K562 (cell line): ENCODE data around the gene MGAT1. TPM values are rescaled to one million over a fixed set of nuclear protein-coding genes. Genes with fewer than 3 reads are reported as not detected.

ENCODE experiments used
- EP300 ChIP-seq: IDR thresholded peaks from 2 replicates; pipeline ENCODE4 v1.6.1; 2012; ENCODE audit warnings: low read length, improper control_type of control experiment
- GATA2 ChIP-seq: sonication (generic); formaldehyde crosslinking; IDR thresholded peaks from 2 replicates; pipeline ENCODE4 v1.4.0; 2020; ENCODE audit warnings: mild to moderate bottlenecking, missing genetic modification reagents
- PCBP2 ChIP-seq: fragments of 200-400 bp; formaldehyde crosslinking; IDR thresholded peaks from 2 replicates; pipeline ENCODE4 v1.6.1; 2018; ENCODE audit warnings: low read length, low read depth, mild to moderate bottlenecking, moderate library complexity; ENCODE audit not compliant: poor library complexity, severe bottlenecking
- PHF8 ChIP-seq: fragments of 200-600 bp; sonication (generic); IDR thresholded peaks from 2 replicates; pipeline ENCODE4 v1.6.1; 2012; ENCODE audit warnings: mixed run types, mild to moderate bottlenecking, inconsistent platforms, low read length, moderate library complexity, borderline replicate concordance
- SMAD2 ChIP-seq: fragments of 150-350 bp; IDR thresholded peaks from 2 replicates; pipeline ENCODE4 v1.6.1; 2014; ENCODE audit warnings: low read depth, mild to moderate bottlenecking, low read length
- ZNF830 ChIP-seq: fragments of 250-450 bp; sonication (Bioruptor Pico); IDR thresholded peaks from 2 replicates; pipeline ENCODE4 v1.5.0; 2021; ENCODE audit warnings: mild to moderate bottlenecking
- polyA plus RNA-seq, 8 experiments: library from polyadenylated mRNA; depleted of rRNA in 4 of 8; stranded (reverse) in 5 of 8; unstranded in 3 of 8; fragments of >200 nt; fragmentation: Nextera tagmentation in 2 of 8; fragmentation: Illumina TruSeq in 1 of 8; extraction: Ambion mirVana in 2 of 8; extraction: Trizol in 1 of 8; gene quantifications; 2 replicates each; pipeline versions ENCODE4 v1.2.1 to v1.2.3, GENCODE V29; 2011 to 2014; ENCODE audit warnings: inconsistent platforms in 1 of 8, missing spikeins in 1 of 8
- total RNA-seq, 7 experiments: library from RNA; depleted of rRNA in 6 of 7; stranded (reverse); fragments of >200 nt in 6 of 7; fragmentation: Illumina TruSeq in 2 of 7; extraction: Trizol in 2 of 7; gene quantifications; 2 replicates each; pipeline versions ENCODE4 v1.2.1 to v1.2.3, GENCODE V29; 2011 to 2021; ENCODE audit warnings: low replicate concordance in 1 of 7
- TF ChIP-seq, protein P1 (sequence below): fragments of 450-650 bp; IDR thresholded peaks from 2 replicates; pipeline ENCODE4 v1.6.1; 2016; ENCODE audit warnings: mild to moderate bottlenecking, moderate library complexity
- TF ChIP-seq, protein P2 (sequence below): fragments of 250-450 bp; sonication (Bioruptor Pico); IDR thresholded peaks from 2 replicates; pipeline ENCODE4 v1.8.0; 2021; ENCODE audit warnings: mild to moderate bottlenecking, moderate library complexity

MGAT1 gene
- total and polyA plus RNA-seq, 9 of the 15 experiments (the other 6 are each of a cell fraction or from before 2014, with no cell fraction given), result 3.9 to 82.7 (median 44.5) TPM

GRCh38 chr5:180831139-180832093 lies 28.8 kb upstream of the MGAT1 start (continued):
- TF ChIP-seq, protein P1, sequence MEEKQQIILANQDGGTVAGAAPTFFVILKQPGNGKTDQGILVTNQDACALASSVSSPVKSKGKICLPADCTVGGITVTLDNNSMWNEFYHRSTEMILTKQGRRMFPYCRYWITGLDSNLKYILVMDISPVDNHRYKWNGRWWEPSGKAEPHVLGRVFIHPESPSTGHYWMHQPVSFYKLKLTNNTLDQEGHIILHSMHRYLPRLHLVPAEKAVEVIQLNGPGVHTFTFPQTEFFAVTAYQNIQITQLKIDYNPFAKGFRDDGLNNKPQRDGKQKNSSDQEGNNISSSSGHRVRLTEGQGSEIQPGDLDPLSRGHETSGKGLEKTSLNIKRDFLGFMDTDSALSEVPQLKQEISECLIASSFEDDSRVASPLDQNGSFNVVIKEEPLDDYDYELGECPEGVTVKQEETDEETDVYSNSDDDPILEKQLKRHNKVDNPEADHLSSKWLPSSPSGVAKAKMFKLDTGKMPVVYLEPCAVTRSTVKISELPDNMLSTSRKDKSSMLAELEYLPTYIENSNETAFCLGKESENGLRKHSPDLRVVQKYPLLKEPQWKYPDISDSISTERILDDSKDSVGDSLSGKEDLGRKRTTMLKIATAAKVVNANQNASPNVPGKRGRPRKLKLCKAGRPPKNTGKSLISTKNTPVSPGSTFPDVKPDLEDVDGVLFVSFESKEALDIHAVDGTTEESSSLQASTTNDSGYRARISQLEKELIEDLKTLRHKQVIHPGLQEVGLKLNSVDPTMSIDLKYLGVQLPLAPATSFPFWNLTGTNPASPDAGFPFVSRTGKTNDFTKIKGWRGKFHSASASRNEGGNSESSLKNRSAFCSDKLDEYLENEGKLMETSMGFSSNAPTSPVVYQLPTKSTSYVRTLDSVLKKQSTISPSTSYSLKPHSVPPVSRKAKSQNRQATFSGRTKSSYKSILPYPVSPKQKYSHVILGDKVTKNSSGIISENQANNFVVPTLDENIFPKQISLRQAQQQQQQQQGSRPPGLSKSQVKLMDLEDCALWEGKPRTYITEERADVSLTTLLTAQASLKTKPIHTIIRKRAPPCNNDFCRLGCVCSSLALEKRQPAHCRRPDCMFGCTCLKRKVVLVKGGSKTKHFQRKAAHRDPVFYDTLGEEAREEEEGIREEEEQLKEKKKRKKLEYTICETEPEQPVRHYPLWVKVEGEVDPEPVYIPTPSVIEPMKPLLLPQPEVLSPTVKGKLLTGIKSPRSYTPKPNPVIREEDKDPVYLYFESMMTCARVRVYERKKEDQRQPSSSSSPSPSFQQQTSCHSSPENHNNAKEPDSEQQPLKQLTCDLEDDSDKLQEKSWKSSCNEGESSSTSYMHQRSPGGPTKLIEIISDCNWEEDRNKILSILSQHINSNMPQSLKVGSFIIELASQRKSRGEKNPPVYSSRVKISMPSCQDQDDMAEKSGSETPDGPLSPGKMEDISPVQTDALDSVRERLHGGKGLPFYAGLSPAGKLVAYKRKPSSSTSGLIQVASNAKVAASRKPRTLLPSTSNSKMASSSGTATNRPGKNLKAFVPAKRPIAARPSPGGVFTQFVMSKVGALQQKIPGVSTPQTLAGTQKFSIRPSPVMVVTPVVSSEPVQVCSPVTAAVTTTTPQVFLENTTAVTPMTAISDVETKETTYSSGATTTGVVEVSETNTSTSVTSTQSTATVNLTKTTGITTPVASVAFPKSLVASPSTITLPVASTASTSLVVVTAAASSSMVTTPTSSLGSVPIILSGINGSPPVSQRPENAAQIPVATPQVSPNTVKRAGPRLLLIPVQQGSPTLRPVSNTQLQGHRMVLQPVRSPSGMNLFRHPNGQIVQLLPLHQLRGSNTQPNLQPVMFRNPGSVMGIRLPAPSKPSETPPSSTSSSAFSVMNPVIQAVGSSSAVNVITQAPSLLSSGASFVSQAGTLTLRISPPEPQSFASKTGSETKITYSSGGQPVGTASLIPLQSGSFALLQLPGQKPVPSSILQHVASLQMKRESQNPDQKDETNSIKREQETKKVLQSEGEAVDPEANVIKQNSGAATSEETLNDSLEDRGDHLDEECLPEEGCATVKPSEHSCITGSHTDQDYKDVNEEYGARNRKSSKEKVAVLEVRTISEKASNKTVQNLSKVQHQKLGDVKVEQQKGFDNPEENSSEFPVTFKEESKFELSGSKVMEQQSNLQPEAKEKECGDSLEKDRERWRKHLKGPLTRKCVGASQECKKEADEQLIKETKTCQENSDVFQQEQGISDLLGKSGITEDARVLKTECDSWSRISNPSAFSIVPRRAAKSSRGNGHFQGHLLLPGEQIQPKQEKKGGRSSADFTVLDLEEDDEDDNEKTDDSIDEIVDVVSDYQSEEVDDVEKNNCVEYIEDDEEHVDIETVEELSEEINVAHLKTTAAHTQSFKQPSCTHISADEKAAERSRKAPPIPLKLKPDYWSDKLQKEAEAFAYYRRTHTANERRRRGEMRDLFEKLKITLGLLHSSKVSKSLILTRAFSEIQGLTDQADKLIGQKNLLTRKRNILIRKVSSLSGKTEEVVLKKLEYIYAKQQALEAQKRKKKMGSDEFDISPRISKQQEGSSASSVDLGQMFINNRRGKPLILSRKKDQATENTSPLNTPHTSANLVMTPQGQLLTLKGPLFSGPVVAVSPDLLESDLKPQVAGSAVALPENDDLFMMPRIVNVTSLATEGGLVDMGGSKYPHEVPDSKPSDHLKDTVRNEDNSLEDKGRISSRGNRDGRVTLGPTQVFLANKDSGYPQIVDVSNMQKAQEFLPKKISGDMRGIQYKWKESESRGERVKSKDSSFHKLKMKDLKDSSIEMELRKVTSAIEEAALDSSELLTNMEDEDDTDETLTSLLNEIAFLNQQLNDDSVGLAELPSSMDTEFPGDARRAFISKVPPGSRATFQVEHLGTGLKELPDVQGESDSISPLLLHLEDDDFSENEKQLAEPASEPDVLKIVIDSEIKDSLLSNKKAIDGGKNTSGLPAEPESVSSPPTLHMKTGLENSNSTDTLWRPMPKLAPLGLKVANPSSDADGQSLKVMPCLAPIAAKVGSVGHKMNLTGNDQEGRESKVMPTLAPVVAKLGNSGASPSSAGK, result peak; percentile 89
- TF ChIP-seq PCBP2 (no peak), SMAD2 (no peak), ZNF830 (CRISPR knock-in tag) (peak; percentile 68; the same call in 1 of the 2 replicates), PHF8 (peak; percentile 86), EP300 (no peak), GATA2 (CRISPR knock-in tag) (no peak)
- TF ChIP-seq, protein P2, sequence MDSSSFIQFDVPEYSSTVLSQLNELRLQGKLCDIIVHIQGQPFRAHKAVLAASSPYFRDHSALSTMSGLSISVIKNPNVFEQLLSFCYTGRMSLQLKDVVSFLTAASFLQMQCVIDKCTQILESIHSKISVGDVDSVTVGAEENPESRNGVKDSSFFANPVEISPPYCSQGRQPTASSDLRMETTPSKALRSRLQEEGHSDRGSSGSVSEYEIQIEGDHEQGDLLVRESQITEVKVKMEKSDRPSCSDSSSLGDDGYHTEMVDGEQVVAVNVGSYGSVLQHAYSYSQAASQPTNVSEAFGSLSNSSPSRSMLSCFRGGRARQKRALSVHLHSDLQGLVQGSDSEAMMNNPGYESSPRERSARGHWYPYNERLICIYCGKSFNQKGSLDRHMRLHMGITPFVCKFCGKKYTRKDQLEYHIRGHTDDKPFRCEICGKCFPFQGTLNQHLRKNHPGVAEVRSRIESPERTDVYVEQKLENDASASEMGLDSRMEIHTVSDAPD (CRISPR knock-in tag), result no peak
